ENCODE results near the gene SMCO2.
A peak's percentile ranks its signal among the peaks of the same experiment; 100 is the strongest.

Gene SMCO2

DNA sequence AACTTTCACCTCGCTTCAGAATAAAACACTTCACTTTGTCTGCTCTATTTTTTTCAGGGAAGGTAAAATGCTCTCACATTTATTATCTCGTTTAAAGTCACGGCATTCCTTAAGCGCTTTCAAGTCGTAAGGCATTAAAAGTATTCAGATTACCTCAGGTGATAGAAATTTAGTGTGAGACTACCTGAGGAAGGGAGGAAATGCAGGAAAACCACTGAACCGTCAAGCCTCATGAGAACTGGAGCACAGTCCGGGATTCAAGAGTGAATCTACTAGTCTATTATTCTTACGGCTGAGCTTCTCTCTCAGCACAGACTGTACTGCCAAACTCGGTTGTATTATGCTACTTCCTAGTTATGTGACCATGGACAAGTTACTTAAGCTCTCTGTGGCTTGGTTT is 69.1 kb downstream of the SMCO2 start:
- no peak overlapping the region for H3K27ac Mint-ChIP-seq
- intact Hi-C loops (cut with micrococcal nuclease): no loop called here
- H3K4me3 Mint-ChIP-seq: no peak overlapping the region
- peaks cover 4% of the 10 kb centered on the region for H3K27me3 Mint-ChIP-seq
- no peaks in the 10 kb centered on the region for H3K4me1 Mint-ChIP-seq (ENCODE audit: low read depth)
- H3K36me3 Mint-ChIP-seq (ENCODE audit: low read depth): no peaks in the 10 kb centered on the region
- H3K9me3 Mint-ChIP-seq: no peaks in the 10 kb centered on the region

- intact Hi-C loops (cut with micrococcal nuclease): no loop called here
- Mint-ChIP-seq H3K4me1 (ENCODE audit: low read depth) (peaks cover 5% of the 10 kb centered on the region), H3K9me3 (no peaks in the 10 kb centered on the region), H3K27ac (no peak overlapping the region), H3K4me3 (no peak overlapping the region), H3K27me3 (peaks cover 8% of the 10 kb centered on the region), H3K36me3 (ENCODE audit: low read depth) (no peaks in the 10 kb centered on the region)
These were observed 70.1 kb downstream of the SMCO2 start for GRCh38 chr12:27516625-27517024.

DNA sequence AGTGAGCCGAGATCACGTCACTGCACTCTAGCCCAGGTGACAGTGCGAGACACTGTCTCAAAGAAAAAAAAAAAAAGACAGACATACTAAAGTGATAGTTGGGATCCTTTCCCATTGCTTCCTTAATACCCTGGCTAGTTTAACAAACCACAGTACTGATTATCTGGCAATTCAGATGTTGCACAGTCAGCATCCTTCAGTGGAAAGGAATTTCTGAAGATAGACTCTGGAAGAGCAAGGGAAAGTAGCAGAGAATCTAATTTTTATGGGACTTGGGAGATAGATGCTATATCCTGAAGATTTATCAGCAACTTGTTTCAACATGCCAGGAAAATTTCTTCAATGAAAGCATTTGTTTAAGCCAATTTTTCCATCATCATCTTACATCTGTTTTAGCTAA is 71.0 kb downstream of the SMCO2 start:
- peaks cover 11% of the 10 kb centered on the region for H3K27me3 Mint-ChIP-seq
- no peak overlapping the region for H3K27ac Mint-ChIP-seq
- intact Hi-C loops (cut with micrococcal nuclease): no loop called here
- H3K9me3 Mint-ChIP-seq: no peaks in the 10 kb centered on the region
- H3K4me1 Mint-ChIP-seq (ENCODE audit: low read depth): peaks cover 5% of the 10 kb centered on the region
- no peak overlapping the region for H3K4me3 Mint-ChIP-seq
- no peaks in the 10 kb centered on the region for H3K36me3 Mint-ChIP-seq (ENCODE audit: low read depth)

- H3K36me3 Mint-ChIP-seq (ENCODE audit: low read depth): no peaks in the 10 kb centered on the region
- no peak overlapping the region for H3K27ac Mint-ChIP-seq
- no peaks in the 10 kb centered on the region for H3K9me3 Mint-ChIP-seq
- H3K4me1 Mint-ChIP-seq (ENCODE audit: low read depth): peaks cover 6% of the 10 kb centered on the region
- H3K4me3 Mint-ChIP-seq: no peak overlapping the region
- H3K27me3 Mint-ChIP-seq: peaks cover 11% of the 10 kb centered on the region
- intact Hi-C loops (cut with micrococcal nuclease): no loop called here
These were observed 71.6 kb downstream of the SMCO2 start for GRCh38 chr12:27517961-27518665.

GRCh38 chr12:27521066-27521465 is 74.5 kb downstream of the SMCO2 start:
- intact Hi-C loops (cut with micrococcal nuclease): loop anchor here (5.0 kb wide), 2 partner anchors 84 to 189 kb away; partner anchors contain the start of gene BMAL2
- Mint-ChIP-seq H3K27me3 (peaks cover 11% of the 10 kb centered on the region), H3K36me3 (ENCODE audit: low read depth) (peaks cover 7% of the 10 kb centered on the region), H3K9me3 (no peaks in the 10 kb centered on the region), H3K27ac (no peak overlapping the region), H3K4me3 (no peak overlapping the region), H3K4me1 (ENCODE audit: low read depth) (peaks cover 26% of the 10 kb centered on the region)

GRCh38 chr12:27521981-27522380 is 75.4 kb downstream of the SMCO2 start:
- Mint-ChIP-seq H3K27ac (no peak overlapping the region), H3K27me3 (peaks cover 11% of the 10 kb centered on the region), H3K9me3 (no peaks in the 10 kb centered on the region), H3K4me3 (no peak overlapping the region), H3K4me1 (ENCODE audit: low read depth) (peaks cover 27% of the 10 kb centered on the region), H3K36me3 (ENCODE audit: low read depth) (peaks cover 7% of the 10 kb centered on the region)
- intact Hi-C loops (cut with micrococcal nuclease): loop anchor here (5.0 kb wide), 2 partner anchors 85 to 190 kb away; partner anchors contain the start of gene BMAL2

- intact Hi-C loops (cut with micrococcal nuclease): loop anchor here (5.0 kb wide), 2 partner anchors 86 to 191 kb away; partner anchors contain the start of gene BMAL2
- H3K36me3 Mint-ChIP-seq (ENCODE audit: low read depth): peaks cover 13% of the 10 kb centered on the region
- H3K27ac Mint-ChIP-seq: peak overlapping the region; percentile 84
- H3K4me1 Mint-ChIP-seq (ENCODE audit: low read depth): peaks cover 27% of the 10 kb centered on the region
- H3K4me3 Mint-ChIP-seq: peak overlapping the region; percentile 95
- H3K27me3 Mint-ChIP-seq: peaks cover 11% of the 10 kb centered on the region
- no peaks in the 10 kb centered on the region for H3K9me3 Mint-ChIP-seq
These were observed 76.7 kb downstream of the SMCO2 start for GRCh38 chr12:27523305-27523641.

- Mint-ChIP-seq H3K27me3 (peaks cover 11% of the 10 kb centered on the region), H3K4me1 (ENCODE audit: low read depth) (peaks cover 27% of the 10 kb centered on the region), H3K9me3 (no peaks in the 10 kb centered on the region), H3K27ac (peak within 1 kb of the TSS; percentile 84), H3K4me3 (peak within 1 kb of the TSS; percentile 95), H3K36me3 (ENCODE audit: low read depth) (peaks cover 13% of the 10 kb centered on the region)
- intact Hi-C loops (cut with micrococcal nuclease): loop anchor here (5.0 kb wide), 2 partner anchors 87 to 192 kb away; partner anchors contain the start of gene BMAL2
These were observed 77.3 kb downstream of the SMCO2 start, which contains the start of gene PPFIBP1 for GRCh38 chr12:27523642-27524493. Gene PPFIBP1, plus strand, starts transcription at chr12:27524206. Its CDS starts 109,191 bp downstream, at chr12:27633397.

GRCh38 chr12:27524494-27524835 is 77.9 kb downstream of the SMCO2 start:
- peaks cover 27% of the 10 kb centered on the region for H3K4me1 Mint-ChIP-seq (ENCODE audit: low read depth)
- peak overlapping the region; percentile 95 for H3K4me3 Mint-ChIP-seq
- peaks cover 13% of the 10 kb centered on the region for H3K36me3 Mint-ChIP-seq (ENCODE audit: low read depth)
- peak overlapping the region; percentile 84 for H3K27ac Mint-ChIP-seq
- intact Hi-C loops (cut with micrococcal nuclease): loop anchor here (5.0 kb wide), 2 partner anchors 87 to 192 kb away; partner anchors contain the start of gene BMAL2
- peaks cover 10% of the 10 kb centered on the region for H3K27me3 Mint-ChIP-seq
- H3K9me3 Mint-ChIP-seq: no peaks in the 10 kb centered on the region

- peak overlapping the region; percentile 75 for H3K27ac Mint-ChIP-seq
- peak overlapping the region; percentile 95 for H3K4me3 Mint-ChIP-seq
- H3K9me3 Mint-ChIP-seq: no peaks in the 10 kb centered on the region
- H3K36me3 Mint-ChIP-seq (ENCODE audit: low read depth): peaks cover 13% of the 10 kb centered on the region
- intact Hi-C loops (cut with micrococcal nuclease): loop anchor here (5.0 kb wide), 2 partner anchors 88 to 193 kb away; partner anchors contain the start of gene BMAL2
- peaks cover 28% of the 10 kb centered on the region for H3K4me1 Mint-ChIP-seq (ENCODE audit: low read depth)
- H3K27me3 Mint-ChIP-seq: peaks cover 8% of the 10 kb centered on the region
These were observed 78.6 kb downstream of the SMCO2 start for GRCh38 chr12:27524839-27525753.

- Mint-ChIP-seq H3K27me3 (no peaks in the 10 kb centered on the region), H3K36me3 (ENCODE audit: low read depth) (peaks cover 13% of the 10 kb centered on the region), H3K4me1 (ENCODE audit: low read depth) (peaks cover 42% of the 10 kb centered on the region), H3K27ac (no peak overlapping the region), H3K9me3 (no peaks in the 10 kb centered on the region), H3K4me3 (no peak overlapping the region)
- intact Hi-C loops (cut with micrococcal nuclease): no loop called here
These were observed 81.0 kb downstream of the SMCO2 start for GRCh38 chr12:27527512-27527911.

GRCh38 chr12:27528788-27529187 is 82.3 kb downstream of the SMCO2 start:
- intact Hi-C loops (cut with micrococcal nuclease): no loop called here
- no peak overlapping the region for H3K27ac Mint-ChIP-seq
- no peaks in the 10 kb centered on the region for H3K27me3 Mint-ChIP-seq
- H3K4me3 Mint-ChIP-seq: no peak overlapping the region
- H3K4me1 Mint-ChIP-seq (ENCODE audit: low read depth): peaks cover 44% of the 10 kb centered on the region
- H3K36me3 Mint-ChIP-seq (ENCODE audit: low read depth): peaks cover 14% of the 10 kb centered on the region
- no peaks in the 10 kb centered on the region for H3K9me3 Mint-ChIP-seq

DNA sequence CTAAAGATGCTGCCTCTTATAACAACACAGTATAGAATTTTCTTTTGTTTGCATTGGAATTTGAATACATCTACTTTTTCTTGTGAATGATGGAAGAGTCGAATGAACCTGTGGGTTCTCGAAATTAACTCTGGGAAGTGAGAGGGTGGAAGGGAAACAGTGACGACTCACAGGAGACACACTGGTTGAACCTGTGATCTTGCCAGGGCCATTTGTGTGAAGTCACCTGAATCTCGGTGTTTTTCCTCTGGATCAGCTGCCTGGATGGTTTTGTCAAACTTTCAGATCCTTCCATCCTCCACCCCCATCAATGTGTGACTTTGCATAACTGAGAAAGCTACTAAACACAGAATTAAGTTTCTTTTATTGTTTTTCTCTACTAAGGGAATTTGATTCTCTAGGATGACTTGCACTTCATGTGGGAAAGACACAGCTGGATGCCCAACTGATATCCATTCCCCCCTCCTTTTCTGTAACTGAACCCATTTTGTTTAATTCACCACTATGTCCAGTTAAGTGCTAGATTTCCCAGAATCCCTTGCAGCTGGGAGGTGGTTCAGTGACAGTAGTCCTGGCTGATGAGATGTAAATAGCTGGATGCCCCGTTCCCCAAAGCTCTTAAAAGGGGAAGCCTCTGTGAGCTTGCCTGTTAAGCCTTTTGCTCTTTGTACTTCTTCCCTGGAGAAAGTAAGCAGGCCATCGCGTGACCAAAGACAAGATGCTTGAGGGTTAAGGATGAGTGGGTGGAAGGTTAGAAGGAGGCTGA is 83.8 kb downstream of the SMCO2 start:
- Mint-ChIP-seq H3K27ac (peak overlapping the region; percentile 18), H3K4me3 (no peak overlapping the region), H3K27me3 (no peaks in the 10 kb centered on the region), H3K4me1 (ENCODE audit: low read depth) (peaks cover 48% of the 10 kb centered on the region), H3K9me3 (no peaks in the 10 kb centered on the region), H3K36me3 (ENCODE audit: low read depth) (peaks cover 11% of the 10 kb centered on the region)
- intact Hi-C loops (cut with micrococcal nuclease): no loop called here
